Measurements from ENCODE around the gene TOLLIP. TPM values are rescaled to one million over a fixed set of nuclear protein-coding genes. Genes with fewer than 3 reads are reported as not detected.

Gene TOLLIP
- total and polyA plus RNA-seq, 2 of the 8 experiments (the other 6 are each of a cell fraction or from before 2014, with no cell fraction given): 23.7 to 34.7 TPM

GRCh38 chr11:1333860-1334259 lies 24.4 kb upstream of the TOLLIP start:
- TF ChIP-seq NANOG (IDR thresholded peaks at IDR 0.05; ENCODE audit: insufficient read depth, low read depth, low read length, poor library complexity, severe bottlenecking) (no peak), SIN3A (conservative IDR thresholded peaks at IDR 0.05 in 1 of 2, IDR thresholded peaks at IDR 0.05 in 1 of 2; ENCODE audit: low read depth in 1 of 2, low read length in 2 of 2) (no peak)
- Histone ChIP-seq H3K27ac (ENCODE audit: low read depth, low read length) (no peak overlapping the region), H3K9me3 (ENCODE audit: insufficient read depth in 2 of 2, low read depth in 1 of 2, low read length in 1 of 2) (peaks cover 12 to 17% of the 10 kb centered on the region in 2 experiments), H3K79me2 (ENCODE audit: control insufficient read depth in 1 of 2, insufficient read depth in 2 of 2, low read length in 2 of 2) (no peaks in the 10 kb centered on the region), H2BK15ac (ENCODE audit: low read length) (no peak overlapping the region), H4K5ac (ENCODE audit: insufficient read length, low read depth, low read length) (no peak overlapping the region), H3K18ac (ENCODE audit: extremely low read depth, low read length) (no peak overlapping the region), H3K4ac (replicated peaks; ENCODE audit: insufficient read length, low read depth, low read length) (no peak overlapping the region), H3K14ac (ENCODE audit: insufficient read length) (no peak overlapping the region), H3K4me3 (ENCODE audit: extremely low read depth in 1 of 4, insufficient read depth in 2 of 4, low read depth in 3 of 4, low read length in 4 of 4) (no peak overlapping the region), H4K20me1 (replicated peaks in 1 of 2; ENCODE audit: control insufficient read depth in 1 of 2, insufficient read depth in 2 of 2, low read length in 2 of 2) (no peaks in the 10 kb centered on the region), H3K4me2 (ENCODE audit: insufficient read depth in 1 of 2, low read depth in 2 of 2, low read length in 2 of 2) (no peak overlapping the region), H2AK5ac (ENCODE audit: low read depth, low read length) (no peak overlapping the region), H2BK12ac (ENCODE audit: low read depth, low read length) (no peak overlapping the region), H3K4me1 (replicated peaks in 1 of 4; ENCODE audit: control insufficient read depth in 3 of 4, insufficient read depth in 4 of 4, low read length in 3 of 4) (peaks cover 2 to 8% (median 5%) of the 10 kb centered on the region in 4 experiments; a peak in 5 of 7 replicates), H4K8ac (ENCODE audit: extremely low read depth, insufficient read depth, low read length) (no peak overlapping the region), H3K23me2 (ENCODE audit: low read depth, low read length) (peaks cover 8% of the 10 kb centered on the region), H2BK120ac (replicated peaks; ENCODE audit: low read depth, low read length) (no peak overlapping the region), H4K91ac (replicated peaks; ENCODE audit: insufficient read length, low read length) (no peak overlapping the region), H3K27me3 (replicated peaks in 1 of 4; ENCODE audit: control insufficient read depth in 3 of 4, extremely low read depth in 1 of 4, insufficient read depth in 3 of 4, low read length in 3 of 4) (peaks cover 8 to 37% (median 30%) of the 10 kb centered on the region in 4 experiments), H3K23ac (ENCODE audit: insufficient read length) (no peak overlapping the region), H3K9ac (replicated peaks in 1 of 4; ENCODE audit: extremely low read depth in 1 of 4, low read depth in 3 of 4, low read length in 3 of 4) (no peak overlapping the region), H2AFZ (ENCODE audit: low read length) (no peak overlapping the region), H3K36me3 (ENCODE audit: control insufficient read depth in 2 of 4, insufficient read depth in 4 of 4, low read length in 3 of 4) (peaks cover 0 to 3% (median 0%) of the 10 kb centered on the region in 4 experiments; a peak in 1 of 8 replicates), H2BK5ac (ENCODE audit: low read depth, low read length) (no peak overlapping the region), H3K56ac (replicated peaks; ENCODE audit: insufficient read length, low read depth, low read length) (no peak overlapping the region), H3K79me1 (ENCODE audit: low read depth, low read length) (no peaks in the 10 kb centered on the region), H2BK20ac (ENCODE audit: low read length) (no peak overlapping the region)
- ChIA-PET POLR2A (ENCODE audit: partially characterized antibody) (interaction anchor here (1.0 kb wide), 1 partner anchor 18 kb away, joined by 4 read pairs; no protein-coding TSS in a partner anchor), CTCF (ENCODE audit: partially characterized antibody) (no interaction called here)
- no peak for DNase-seq (ENCODE audit: low read depth in 1 of 2, low spot score in 2 of 2)
- WGBS, 2 experiments (ENCODE audit: extremely low coverage in 1 of 2, insufficient coverage in 1 of 2, insufficient read length in 1 of 2, insufficient replicate concordance in 2 of 2, low coverage in 1 of 2, low lambda C conversion rate in 2 of 2, missing lambda C conversion rate in 1 of 2): 94% methylated on average over 10 of the region's 10 CpGs; no CpG with 5 or more reads in 1 of the 2 experiments
- FAIRE-seq: no peak
